Measurements from ENCODE around the gene PFKFB2. TPM values are rescaled to one million over a fixed set of nuclear protein-coding genes. Genes with fewer than 3 reads are reported as not detected.

The PFKFB2 gene
- total RNA-seq, 1 donor from 2014 or later: 4.1 TPM

- ATAC-seq (no peak), DNase-seq (ENCODE audit: low spot score) (no peak)
These were observed 9.9 kb downstream of the PFKFB2 start for GRCh38 chr1:207063014-207063413.

GRCh38 chr1:207064561-207064960 lies 11.5 kb downstream of the PFKFB2 start:
- no peak for ATAC-seq

GRCh38 chr1:207067185-207067584 lies 14.1 kb downstream of the PFKFB2 start:
- no peak for ATAC-seq
- DNase-seq (ENCODE audit: low spot score): no peak

More at GRCh38 chr1:207064561-207064960, 11.5 kb downstream of the PFKFB2 start:
- DNase-seq (ENCODE audit: low spot score): no peak

DNA sequence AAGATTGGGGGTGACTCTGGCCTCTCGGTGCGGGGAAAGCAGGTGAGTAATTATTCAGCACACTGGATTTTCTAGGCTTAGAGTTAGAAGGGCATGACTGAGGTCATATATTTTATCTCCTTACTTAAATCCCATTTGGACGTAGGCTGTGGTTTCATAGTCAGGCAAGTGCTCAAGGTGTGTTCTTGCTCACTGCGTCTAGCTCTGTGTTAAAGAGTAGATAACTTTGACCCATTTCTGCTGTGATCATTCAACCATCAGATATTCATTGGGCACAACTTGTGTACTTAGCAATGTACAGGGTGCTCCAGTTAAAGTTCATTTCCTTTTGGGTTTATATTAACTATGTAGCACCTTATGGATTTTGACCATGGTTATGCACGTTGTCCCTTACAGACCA lies 14.6 kb downstream of the PFKFB2 start:
- DNase-seq (ENCODE audit: low spot score): no peak

DNA sequence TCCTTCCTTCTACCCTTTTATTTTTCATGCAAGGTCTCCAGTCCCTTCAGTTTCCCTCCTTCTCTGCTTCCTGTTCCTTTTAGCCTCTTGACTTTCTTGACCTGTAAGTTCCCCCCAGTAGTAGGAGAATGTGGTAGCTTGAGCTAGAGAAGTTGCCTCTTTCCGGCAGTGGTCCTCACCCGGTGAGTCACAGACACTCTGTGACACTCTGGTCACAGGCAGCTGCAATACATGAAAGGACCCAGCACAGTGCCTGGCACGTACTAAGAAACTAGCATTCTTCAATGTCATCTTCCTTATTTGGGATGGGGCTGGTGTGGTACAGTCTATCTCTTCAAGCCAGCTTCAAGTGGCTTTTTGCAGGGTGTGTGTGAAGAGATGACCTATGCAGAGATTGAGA lies 16.0 kb downstream of the PFKFB2 start:
- DNase-seq (ENCODE audit: low spot score) (no peak), ATAC-seq (no peak)

More for the DNA sequence above, 14.6 kb downstream of the PFKFB2 start:
- no peak for ATAC-seq

- no peak for DNase-seq (ENCODE audit: low spot score)
- ATAC-seq: no peak
These were observed 16.9 kb downstream of the PFKFB2 start for GRCh38 chr1:207069858-207070506.

DNA sequence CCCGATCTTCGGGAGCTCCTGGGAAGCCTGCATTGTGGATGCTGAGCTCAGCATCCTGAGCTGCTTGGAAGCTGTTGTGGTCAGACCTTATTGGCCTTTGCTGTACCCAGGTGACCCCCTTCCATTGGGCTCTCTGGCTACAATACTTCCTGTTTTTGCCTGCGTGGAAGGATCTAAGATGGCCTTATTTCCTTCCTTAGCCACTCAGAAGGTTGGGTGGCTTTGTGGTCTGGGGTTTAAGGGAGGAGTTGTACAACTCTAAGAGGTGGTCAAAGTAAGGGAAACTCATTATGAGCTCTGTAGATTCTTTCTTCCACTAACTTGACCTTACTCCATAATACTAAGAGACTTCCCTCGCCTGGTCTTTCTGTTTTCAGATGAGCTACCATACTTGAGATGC lies 17.7 kb downstream of the PFKFB2 start:
- DNase-seq (ENCODE audit: low spot score) (no peak), ATAC-seq (no peak)

- DNase-seq (ENCODE audit: low spot score) (no peak), ATAC-seq (no peak)
These were observed 18.4 kb downstream of the PFKFB2 start for GRCh38 chr1:207071426-207071825.

- DNase-seq (ENCODE audit: low spot score) (no peak), ATAC-seq (no peak)
These were observed 19.2 kb downstream of the PFKFB2 start for GRCh38 chr1:207072233-207072632.

DNA sequence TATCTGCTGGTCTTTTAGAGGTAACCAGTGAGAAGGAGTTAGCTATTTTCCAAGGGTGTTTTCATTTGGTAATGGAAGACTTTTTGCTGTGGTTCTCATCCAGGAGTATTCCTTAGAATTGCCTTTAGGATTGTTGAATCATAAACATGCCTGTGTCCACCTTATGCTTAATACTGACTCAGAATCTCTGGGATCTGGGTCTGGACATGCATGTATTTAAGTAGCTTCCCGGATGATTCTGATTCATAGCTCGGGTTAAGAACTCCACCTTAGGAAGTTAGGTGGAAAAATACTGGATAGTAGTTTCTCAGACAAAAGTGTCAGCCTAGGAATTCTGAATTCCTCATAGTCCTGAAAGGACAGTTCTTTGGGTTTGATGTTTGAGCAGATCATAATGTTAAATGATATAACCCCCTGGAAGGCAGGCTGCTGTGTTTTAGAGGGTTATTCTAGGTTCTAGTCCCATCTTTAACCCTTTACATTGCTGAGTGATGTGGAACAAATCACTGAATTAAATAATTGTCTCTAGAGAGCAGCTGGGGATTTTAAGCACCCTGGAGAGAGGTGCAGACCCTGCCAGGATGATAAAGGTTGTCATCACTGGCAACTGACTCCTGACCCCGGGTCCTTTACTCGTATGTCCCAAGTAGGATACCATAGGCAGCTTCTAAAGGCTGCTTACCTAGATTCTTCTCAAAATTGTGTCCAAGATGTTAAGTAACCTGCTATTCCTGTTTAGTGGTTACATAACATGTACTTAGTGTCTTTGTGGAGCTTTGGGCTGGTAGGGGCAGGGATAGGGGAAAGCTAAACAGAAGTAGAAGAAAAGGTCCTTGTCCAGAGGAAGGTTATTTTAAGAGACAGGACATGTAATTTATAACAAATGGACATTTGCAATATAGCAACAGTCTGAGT lies 21.1 kb downstream of the PFKFB2 start:
- ATAC-seq: no peak
- no peak for DNase-seq (ENCODE audit: low spot score)

GRCh38 chr1:207076181-207076955 lies 23.3 kb downstream of the PFKFB2 start:
- no peak for DNase-seq (ENCODE audit: low spot score)
- no peak for ATAC-seq

GRCh38 chr1:207077012-207077411 lies 23.9 kb downstream of the PFKFB2 start:
- no peak for ATAC-seq
- DNase-seq (ENCODE audit: low spot score): no peak

GRCh38 chr1:207077470-207078377 lies 24.6 kb downstream of the PFKFB2 start:
- ATAC-seq: peak; percentile 98

GRCh38 chr1:207078578-207079132 lies 25.6 kb downstream of the PFKFB2 start:
- DNase-seq (ENCODE audit: low spot score): no peak
- ATAC-seq: no peak

More at GRCh38 chr1:207077470-207078377, 24.6 kb downstream of the PFKFB2 start:
- DNase-seq (ENCODE audit: low spot score): peak; percentile 72

DNA sequence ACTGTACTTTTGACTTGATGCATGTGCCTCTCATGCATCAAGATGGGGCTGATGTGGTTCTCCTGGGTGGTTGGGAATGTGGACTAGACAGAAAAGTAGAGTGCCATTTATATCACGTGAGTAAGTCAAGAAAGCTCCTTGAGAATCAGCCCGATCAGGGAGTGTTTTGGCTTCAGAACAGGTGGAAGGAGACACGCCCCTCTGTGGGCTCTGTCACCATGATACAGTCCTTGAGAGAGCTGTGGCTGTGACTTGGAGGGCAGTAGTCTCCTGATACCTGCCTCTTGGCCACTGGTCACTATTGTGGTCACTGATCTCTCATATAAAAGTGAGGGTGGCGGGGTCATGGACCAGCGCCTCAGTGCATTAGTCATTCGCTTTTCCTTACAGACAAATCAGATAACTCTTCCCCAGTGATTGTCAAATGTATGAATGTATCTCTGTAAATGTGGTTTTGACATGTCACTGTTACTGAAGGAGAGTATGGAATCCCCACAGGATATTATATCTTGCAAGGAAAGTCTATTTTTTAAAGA lies 26.7 kb downstream of the PFKFB2 start:
- ATAC-seq (no peak), DNase-seq (ENCODE audit: low spot score) (no peak)

GRCh38 chr1:207081088-207081487 lies 28.0 kb downstream of the PFKFB2 start:
- DNase-seq (ENCODE audit: low spot score) (no peak), ATAC-seq (no peak)

- ATAC-seq: no peak
- no peak for DNase-seq (ENCODE audit: low spot score)
These were observed 28.7 kb downstream of the PFKFB2 start for GRCh38 chr1:207081806-207082205.

DNA sequence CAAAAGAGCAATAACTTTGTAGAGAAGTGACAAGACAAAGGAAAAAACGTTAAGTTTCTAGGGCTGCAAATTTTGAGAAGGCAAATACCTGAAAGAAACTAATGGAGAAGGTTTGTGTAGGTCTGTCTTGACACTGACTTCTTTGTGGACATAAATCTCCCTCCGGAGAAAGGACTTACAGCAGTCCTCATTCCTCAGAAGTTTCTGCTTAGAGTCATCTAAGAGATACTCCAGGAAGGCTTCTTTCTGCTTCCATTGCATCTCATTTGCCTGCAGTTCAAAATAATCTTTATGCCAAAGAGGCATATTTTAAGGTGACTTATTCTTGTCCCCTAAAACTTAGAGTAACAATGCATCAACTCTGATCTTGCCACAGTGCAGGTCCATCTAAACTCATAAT lies 31.2 kb downstream of the PFKFB2 start:
- DNase-seq (ENCODE audit: low spot score) (no peak), ATAC-seq (no peak)

DNA sequence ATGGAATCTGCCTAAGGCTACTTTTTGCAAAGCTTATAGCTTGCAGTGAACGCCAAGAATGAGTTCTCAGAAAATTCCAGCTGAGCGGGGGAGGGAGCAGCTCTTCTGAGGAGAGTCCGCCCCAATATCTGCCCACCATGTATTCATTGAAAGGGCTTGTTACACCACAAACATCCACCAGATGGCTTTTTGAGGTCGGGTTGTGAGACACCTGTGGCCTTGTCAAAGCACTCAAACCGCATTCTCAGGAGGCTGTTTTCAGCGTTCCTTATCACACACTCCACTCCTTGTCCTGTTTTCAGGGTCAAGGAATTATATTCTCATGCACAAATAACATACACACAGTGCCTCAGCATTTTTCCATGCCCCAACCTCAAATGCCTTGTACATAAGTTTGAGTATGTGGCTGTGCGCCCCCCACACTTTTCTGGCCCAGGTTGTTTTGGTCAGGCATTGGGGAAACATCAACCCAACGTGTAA lies 31.7 kb downstream of the PFKFB2 start:
- DNase-seq (ENCODE audit: low spot score) (peak; percentile 58), ATAC-seq (peak; percentile 65)

DNA sequence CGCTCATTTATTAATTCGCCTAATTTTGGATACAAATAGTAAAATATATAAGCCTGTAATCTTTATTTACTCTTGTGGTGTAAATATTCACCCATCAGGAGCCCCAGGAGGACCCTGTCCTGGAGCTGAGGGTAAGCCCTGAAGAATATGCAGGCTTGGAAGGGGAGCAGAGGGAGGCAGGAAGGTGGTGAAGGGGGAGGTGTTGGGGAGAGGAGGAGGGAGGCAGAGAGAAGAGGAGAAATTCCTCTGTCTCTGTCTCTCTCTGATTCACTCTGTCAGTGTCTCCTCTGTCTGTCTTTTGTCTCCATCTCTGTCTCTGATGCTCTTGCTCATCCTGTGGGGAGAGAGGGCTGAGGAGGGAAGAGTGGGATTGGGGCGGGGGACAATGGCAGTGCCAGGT lies 32.8 kb downstream of the PFKFB2 start:
- DNase-seq (ENCODE audit: low spot score) (no peak), ATAC-seq (no peak)

Data from left lobe of liver (tissue), 2 donors.